ENCODE measurements around the gene ABTB2. TPM values are rescaled to one million over a fixed set of nuclear protein-coding genes. Genes with fewer than 3 reads are reported as not detected.

The ABTB2 gene
- total and polyA plus RNA-seq, 9 of the 15 experiments (the other 6 are each of a cell fraction or from before 2014, with no cell fraction given) = 0.03 to 0.18 (median 0.12) TPM; not detected in 2

GRCh38 chr11:34174412-34175041 is 183.3 kb downstream of the ABTB2 start (continued):
- peak; percentile 19 to 65 for TF ChIP-seq E2F6 (IDR thresholded peaks at IDR 0.05; ENCODE audit: borderline replicate concordance in 1 of 2, extremely low read depth in 1 of 2, insufficient read depth in 1 of 2, insufficient read length in 1 of 2, low read depth in 1 of 2, low read length in 1 of 2, poor library complexity in 1 of 2, severe bottlenecking in 1 of 2)
- TF ChIP-seq BRCA1 (IDR thresholded peaks at IDR 0.05) = no peak
- no peak for TF ChIP-seq BRCA1 (CRISPR knock-in tag; IDR thresholded peaks at IDR 0.05)
- peak; percentile 77; the same call in 1 of the 2 replicates for TF ChIP-seq KLF13 (tag; IDR thresholded peaks at IDR 0.05; ENCODE audit: borderline replicate concordance, low read depth)
- TF ChIP-seq NFE2L1 (tag; IDR thresholded peaks at IDR 0.05; ENCODE audit: borderline replicate concordance, low read depth) = no peak
- no peak for TF ChIP-seq TARDBP (IDR thresholded peaks at IDR 0.05)
- TF ChIP-seq NFE2 (IDR thresholded peaks at IDR 0.05; ENCODE audit: low read depth) = no peak
- TF ChIP-seq SAP30 (IDR thresholded peaks at IDR 0.05; ENCODE audit: borderline replicate concordance, insufficient read depth, low read depth, low read length, poor library complexity, severe bottlenecking) = no peak
- TF ChIP-seq ZEB2 (IDR thresholded peaks at IDR 0.05) = no peak
- no peak for TF ChIP-seq ZFP1 (CRISPR knock-in tag; IDR thresholded peaks at IDR 0.05)
- TF ChIP-seq DIDO1 (tag; IDR thresholded peaks at IDR 0.05; ENCODE audit: low read depth) = no peak
- no peak for TF ChIP-seq RBM15 (IDR thresholded peaks at IDR 0.05; ENCODE audit: insufficient read depth, low read length)
- TF ChIP-seq MAFG (tag; conservative IDR thresholded peaks at IDR 0.05) = no peak
- no peak for TF ChIP-seq ZNF695 (CRISPR knock-in tag; IDR thresholded peaks at IDR 0.05)
- TF ChIP-seq TCFL5 (CRISPR knock-in tag; conservative IDR thresholded peaks at IDR 0.05) = no peak
- no peak for TF ChIP-seq TCF7L2 (IDR thresholded peaks at IDR 0.05; ENCODE audit: low read depth, low read length)
- TF ChIP-seq EWSR1 (IDR thresholded peaks at IDR 0.05; ENCODE audit: borderline replicate concordance, low read depth, partially characterized antibody) = no peak
- no peak for TF ChIP-seq C11orf30 (IDR thresholded peaks at IDR 0.05; ENCODE audit: low read depth)
- TF ChIP-seq GABPB1 (CRISPR knock-in tag; IDR thresholded peaks at IDR 0.05) = 0 out of 2 replicates have a peak, but pooled peaks have one; percentile 32
- TF ChIP-seq PHF8 (IDR thresholded peaks at IDR 0.05; ENCODE audit: borderline replicate concordance, low read length) = no peak
- TF ChIP-seq ZNF395 (CRISPR knock-in tag; IDR thresholded peaks at IDR 0.05) = no peak
- TF ChIP-seq HDGF (IDR thresholded peaks at IDR 0.05) = no peak
- TF ChIP-seq CBFB (CRISPR knock-in tag; IDR thresholded peaks at IDR 0.05) = no peak
- no peak for TF ChIP-seq THAP12 (CRISPR knock-in tag; IDR thresholded peaks at IDR 0.05)
- no peak for TF ChIP-seq CHD4 (IDR thresholded peaks at IDR 0.05; ENCODE audit: insufficient read depth, insufficient replicate concordance, low read depth, low read length, poor library complexity, severe bottlenecking)

Data from K562 (cell line).